Progenitor cell of endocrine pancreas (in vitro differentiated cells): ENCODE measurements around the gene STX4. TPM values are rescaled to one million over a fixed set of nuclear protein-coding genes. Genes with fewer than 3 reads are reported as not detected.
A peak's percentile ranks its signal among the peaks of the same experiment; 100 is the strongest.

Experiments
- DNase-seq: peaks from one replicate; pipeline ENCODE4 v3.0.0; 2021; ENCODE audit warnings: low spot score; ENCODE audit not compliant: unreplicated experiment
- H3K27ac Mint-ChIP-seq: 2 replicates; pipeline ENCODE4 v1.8.0; 2021; ENCODE audit warnings: mild to moderate bottlenecking, moderate library complexity, mixed read lengths
- H3K27me3 Mint-ChIP-seq: 2 replicates; pipeline ENCODE4 v1.8.0; 2021; ENCODE audit warnings: mixed read lengths
- H3K36me3 Mint-ChIP-seq: 2 replicates; pipeline ENCODE4 v1.8.0; 2022; ENCODE audit warnings: mixed read lengths; ENCODE audit not compliant: insufficient read depth
- H3K4me1 Mint-ChIP-seq: 2 replicates; pipeline ENCODE4 v1.8.0; 2021; ENCODE audit warnings: low read depth, mixed read lengths
- H3K4me3 Mint-ChIP-seq: 2 replicates; pipeline ENCODE4 v1.8.0; 2021; ENCODE audit warnings: low read depth, mild to moderate bottlenecking, moderate library complexity, mixed read lengths
- H3K9me3 Mint-ChIP-seq: 2 replicates; pipeline ENCODE4 v1.8.0; 2021; ENCODE audit warnings: low read depth, mixed read lengths
- CTCF ChIP-seq: fragments of 200-600 bp; sonication (generic); IDR thresholded peaks from one replicate; pipeline ENCODE4 v1.5.0; 2021; ENCODE audit warnings: antibody characterized with exemption, mild to moderate bottlenecking; ENCODE audit not compliant: unreplicated experiment
- total RNA-seq: library from RNA; stranded (reverse); gene quantifications from 2 replicates; pipeline ENCODE4 v1.2.1, GENCODE V29; 2021

STX4 gene
- total RNA-seq, 1 donor from 2014 or later: 50.3 TPM

GRCh38 chr16:30997725-30998711, 35.3 kb upstream of the STX4 start:
- Mint-ChIP-seq H3K27me3 (peaks cover 51% of the 10 kb centered on the region), H3K27ac (no peak overlapping the region), H3K36me3 (no peaks in the 10 kb centered on the region), H3K4me3 (peak overlapping the region; percentile 61), H3K9me3 (no peaks in the 10 kb centered on the region), H3K4me1 (peaks cover 5% of the 10 kb centered on the region)
- no peak for TF ChIP-seq CTCF
- DNase-seq: no peak

- DNase-seq: no peak
- TF ChIP-seq CTCF: no peak
- Mint-ChIP-seq H3K9me3 (no peaks in the 10 kb centered on the region), H3K4me3 (no peak overlapping the region), H3K27ac (no peak overlapping the region), H3K4me1 (peaks cover 5% of the 10 kb centered on the region), H3K27me3 (peaks cover 55% of the 10 kb centered on the region), H3K36me3 (no peaks in the 10 kb centered on the region)
Measured at GRCh38 chr16:30998852-30999761, 34.3 kb upstream of the STX4 start.

GRCh38 chr16:31000671-31001382, 32.5 kb upstream of the STX4 start:
- Mint-ChIP-seq H3K27me3 (peaks cover 48% of the 10 kb centered on the region), H3K4me1 (peaks cover 5% of the 10 kb centered on the region), H3K4me3 (no peak overlapping the region), H3K27ac (no peak overlapping the region), H3K9me3 (no peaks in the 10 kb centered on the region), H3K36me3 (no peaks in the 10 kb centered on the region)
- no peak for DNase-seq
- no peak for TF ChIP-seq CTCF

GRCh38 chr16:31001507-31002249, 31.7 kb upstream of the STX4 start:
- Mint-ChIP-seq H3K27me3 (peaks cover 48% of the 10 kb centered on the region), H3K27ac (no peak overlapping the region), H3K36me3 (no peaks in the 10 kb centered on the region), H3K9me3 (no peaks in the 10 kb centered on the region), H3K4me3 (no peak overlapping the region), H3K4me1 (peaks cover 3% of the 10 kb centered on the region)
- no peak for DNase-seq
- TF ChIP-seq CTCF: no peak
